Measurements from ENCODE around the gene COMT.
A peak's percentile ranks its signal among the peaks of the same experiment; 100 is the strongest.

The COMT gene

GRCh38 chr22:19958083-19959042, 16.8 kb downstream of the COMT start:
- peaks cover 17% of the 10 kb centered on the region for H3K79me1 ChIP-seq (ENCODE audit: low read length)
- H3K4ac ChIP-seq (ENCODE audit: low read depth, low read length) = no peak overlapping the region
- no peaks in the 10 kb centered on the region for H3K36me3 ChIP-seq (ENCODE audit: control insufficient read depth in 1 of 2, insufficient read depth in 2 of 2, low read length in 2 of 2)
- H3K79me2 ChIP-seq (ENCODE audit: control insufficient read depth, insufficient read depth, low read length, poor library complexity) = peaks cover under 1% of the 10 kb centered on the region
- H2AK5ac ChIP-seq (ENCODE audit: low read length) = no peak overlapping the region
- H2BK5ac ChIP-seq (ENCODE audit: low read depth, low read length, poor library complexity) = no peak overlapping the region
- H2BK120ac ChIP-seq (ENCODE audit: insufficient read depth, low read length, poor library complexity) = no peak overlapping the region
- peaks cover 29 to 33% of the 10 kb centered on the region in 2 experiments for H3K4me1 ChIP-seq (ENCODE audit: control insufficient read depth in 1 of 2, insufficient read depth in 2 of 2, low read length in 2 of 2)
- peaks cover 2% of the 10 kb centered on the region for H3K9me3 ChIP-seq (ENCODE audit: insufficient read depth, low read depth, low read length)
- no peak overlapping the region for H3K9ac ChIP-seq (ENCODE audit: low read length)
- H2AFZ ChIP-seq (ENCODE audit: insufficient read depth, low read length, poor library complexity) = no peak overlapping the region
- DNase-seq = peak in 1 of 2 donors; percentile 19
- H3K14ac ChIP-seq (ENCODE audit: low read length) = peak overlapping the region; percentile 58
- peak overlapping the region; percentile 44 for H2BK12ac ChIP-seq (ENCODE audit: low read length)
- H4K91ac ChIP-seq (ENCODE audit: low read depth, low read length) = peak overlapping the region; percentile 44
- H4K12ac ChIP-seq (ENCODE audit: low read depth, low read length) = no peak overlapping the region
- no peak overlapping the region for H3K27ac ChIP-seq (ENCODE audit: low read depth, low read length)
- H3K27me3 ChIP-seq (ENCODE audit: insufficient read depth, low read length) = no peaks in the 10 kb centered on the region
- no CpG with 5 or more reads among the region's 19 CpGs for WGBS (ENCODE audit: extremely low coverage, insufficient coverage, insufficient read length)
- no peak overlapping the region for H3K23ac ChIP-seq (ENCODE audit: low read length)
- no peak overlapping the region for H3K4me3 ChIP-seq (ENCODE audit: low read depth, low read length)
- peak overlapping the region; percentile 81 for H4K8ac ChIP-seq (ENCODE audit: low read depth, low read length)
- peak overlapping the region; percentile 65 for H3K4me2 ChIP-seq (ENCODE audit: low read length)
- peak overlapping the region; percentile 54 for H3K18ac ChIP-seq (ENCODE audit: low read length)

GRCh38 chr22:19959043-19959586, 17.5 kb downstream of the COMT start:
- no peak overlapping the region for H3K27ac ChIP-seq (ENCODE audit: low read depth, low read length)
- peaks cover 5% of the 10 kb centered on the region for H3K79me2 ChIP-seq (ENCODE audit: control insufficient read depth, insufficient read depth, low read length, poor library complexity)
- H2AK5ac ChIP-seq (ENCODE audit: low read length) = no peak overlapping the region
- H2BK12ac ChIP-seq (ENCODE audit: low read length) = peak overlapping the region; percentile 44
- H2BK5ac ChIP-seq (ENCODE audit: low read depth, low read length, poor library complexity) = no peak overlapping the region
- peaks cover 34 to 40% of the 10 kb centered on the region in 2 experiments for H3K4me1 ChIP-seq (ENCODE audit: control insufficient read depth in 1 of 2, insufficient read depth in 2 of 2, low read length in 2 of 2)
- peaks cover 22% of the 10 kb centered on the region for H3K79me1 ChIP-seq (ENCODE audit: low read length)
- H3K9ac ChIP-seq (ENCODE audit: low read length) = peak overlapping the region; percentile 50
- H3K27me3 ChIP-seq (ENCODE audit: insufficient read depth, low read length) = no peaks in the 10 kb centered on the region
- no peak overlapping the region for H2BK120ac ChIP-seq (ENCODE audit: insufficient read depth, low read length, poor library complexity)
- peak overlapping the region; percentile 54 for H3K18ac ChIP-seq (ENCODE audit: low read length)
- H3K36me3 ChIP-seq (ENCODE audit: control insufficient read depth in 1 of 2, insufficient read depth in 2 of 2, low read length in 2 of 2) = no peaks in the 10 kb centered on the region
- H3K4ac ChIP-seq (ENCODE audit: low read depth, low read length) = no peak overlapping the region
- peak overlapping the region; percentile 53 for H2AFZ ChIP-seq (ENCODE audit: insufficient read depth, low read length, poor library complexity)
- H3K4me2 ChIP-seq (ENCODE audit: low read length) = peak overlapping the region; percentile 65
- H3K23ac ChIP-seq (ENCODE audit: low read length) = no peak overlapping the region
- H3K4me3 ChIP-seq (ENCODE audit: low read depth, low read length) = no peak overlapping the region
- peaks cover 2% of the 10 kb centered on the region for H3K9me3 ChIP-seq (ENCODE audit: insufficient read depth, low read depth, low read length)
- DNase-seq = peak; percentile 90 to 93
- H4K12ac ChIP-seq (ENCODE audit: low read depth, low read length) = no peak overlapping the region
- H4K8ac ChIP-seq (ENCODE audit: low read depth, low read length) = peak overlapping the region; percentile 81
- H3K14ac ChIP-seq (ENCODE audit: low read length) = peak overlapping the region; percentile 58
- peak overlapping the region; percentile 44 for H4K91ac ChIP-seq (ENCODE audit: low read depth, low read length)
- no CpG with 5 or more reads among the region's 30 CpGs for WGBS (ENCODE audit: extremely low coverage, insufficient coverage, insufficient read length)

DNA sequence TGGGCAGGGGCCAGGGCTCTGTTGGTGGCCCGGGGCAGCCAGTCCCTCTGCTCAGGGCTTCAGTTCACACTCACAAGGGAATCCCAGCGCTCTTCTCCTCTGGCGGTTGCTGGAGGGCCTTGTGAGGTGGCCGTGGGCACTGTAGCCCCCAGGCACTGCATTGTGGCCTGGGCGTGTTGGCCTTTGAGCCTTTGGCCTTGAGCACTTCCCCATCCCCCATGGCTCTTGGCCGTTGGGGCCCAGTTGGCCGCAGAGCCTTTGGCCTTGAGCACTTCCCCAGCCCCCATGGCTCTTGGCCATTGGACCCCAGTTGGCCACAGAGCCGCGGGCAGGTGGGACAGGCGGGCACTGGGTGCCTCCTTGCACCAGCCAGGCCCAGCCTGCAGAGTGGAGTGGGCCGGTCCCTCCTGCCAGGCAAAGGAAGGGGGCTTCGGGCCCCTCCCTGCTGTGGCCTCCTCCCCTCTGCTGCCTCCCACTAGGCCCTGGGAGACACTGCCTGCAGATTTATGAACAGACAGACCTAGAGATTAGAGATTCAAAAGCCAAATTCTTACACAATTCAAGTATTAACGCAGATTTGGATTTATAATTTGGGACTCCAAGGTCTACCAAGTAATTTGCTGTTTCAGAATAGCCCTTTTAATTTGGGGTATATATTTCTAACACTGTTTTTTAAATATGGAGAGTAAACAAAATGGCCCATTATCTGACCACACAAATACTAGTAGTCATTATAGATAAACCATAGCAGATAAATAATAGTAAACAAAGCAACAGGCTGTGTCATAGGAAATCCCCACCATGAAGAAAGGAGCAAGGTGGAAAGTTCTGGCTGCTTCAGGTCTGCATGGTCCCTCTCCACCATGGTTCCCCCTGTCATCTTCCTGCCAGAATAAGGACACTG, 18.3 kb downstream of the COMT start:
- peak overlapping the region; percentile 19 for H3K4me3 ChIP-seq (ENCODE audit: low read depth, low read length)

More for the DNA sequence above, 18.3 kb downstream of the COMT start:
- H4K8ac ChIP-seq (ENCODE audit: low read depth, low read length) = peak overlapping the region; percentile 72
- H3K4ac ChIP-seq (ENCODE audit: low read depth, low read length) = no peak overlapping the region
- H2AK5ac ChIP-seq (ENCODE audit: low read length) = peak overlapping the region; percentile 28
- WGBS (ENCODE audit: extremely low coverage, insufficient coverage, insufficient read length) = no CpG with 5 or more reads among the region's 13 CpGs
- peaks cover 34 to 41% of the 10 kb centered on the region in 2 experiments for H3K4me1 ChIP-seq (ENCODE audit: control insufficient read depth in 1 of 2, insufficient read depth in 2 of 2, low read length in 2 of 2)
- peak overlapping the region; percentile 0 for H4K12ac ChIP-seq (ENCODE audit: low read depth, low read length)
- peak overlapping the region; percentile 29 for H2BK120ac ChIP-seq (ENCODE audit: insufficient read depth, low read length, poor library complexity)
- H2AFZ ChIP-seq (ENCODE audit: insufficient read depth, low read length, poor library complexity) = no peak overlapping the region
- peak overlapping the region; percentile 55 for H2BK12ac ChIP-seq (ENCODE audit: low read length)
- H3K23ac ChIP-seq (ENCODE audit: low read length) = no peak overlapping the region
- DNase-seq = no peak
- H3K79me1 ChIP-seq (ENCODE audit: low read length) = peaks cover 22% of the 10 kb centered on the region
- H3K4me2 ChIP-seq (ENCODE audit: low read length) = peak overlapping the region; percentile 47
- no peaks in the 10 kb centered on the region for H3K9me3 ChIP-seq (ENCODE audit: insufficient read depth, low read depth, low read length)
- peak overlapping the region; percentile 36 for H3K14ac ChIP-seq (ENCODE audit: low read length)
- H2BK5ac ChIP-seq (ENCODE audit: low read depth, low read length, poor library complexity) = peak overlapping the region; percentile 1
- peak overlapping the region; percentile 36 for H3K18ac ChIP-seq (ENCODE audit: low read length)
- no peak overlapping the region for H3K9ac ChIP-seq (ENCODE audit: low read length)
- no peaks in the 10 kb centered on the region for H3K27me3 ChIP-seq (ENCODE audit: insufficient read depth, low read length)
- no peak overlapping the region for H3K27ac ChIP-seq (ENCODE audit: low read depth, low read length)
- no peaks in the 10 kb centered on the region for H3K36me3 ChIP-seq (ENCODE audit: control insufficient read depth in 1 of 2, insufficient read depth in 2 of 2, low read length in 2 of 2)
- H3K79me2 ChIP-seq (ENCODE audit: control insufficient read depth, insufficient read depth, low read length, poor library complexity) = peaks cover 5% of the 10 kb centered on the region
- peak overlapping the region; percentile 50 for H4K91ac ChIP-seq (ENCODE audit: low read depth, low read length)
